HEK293T (cell line): ENCODE data around the gene APC2.
A peak's percentile ranks its signal among the peaks of the same experiment; 100 is the strongest.

Source experiments
- CTCF ChIA-PET: fragments of 350-600 bp; formaldehyde crosslinking; extraction: SDS; loops from one replicate; lab custom pipeline; 2021; ENCODE audit warnings: antibody characterized with exemption, inconsistent platforms; lab: Yijun Ruan, JAX
- POLR2A ChIA-PET: fragments of 350-600 bp; formaldehyde crosslinking; extraction: SDS; loops from one replicate; lab custom pipeline; 2020; ENCODE audit warnings: antibody characterized with exemption, inconsistent platforms; lab: Yijun Ruan, JAX
- DNase-seq: peaks from one replicate; pipeline ENCODE4 v3.0.0; 2012; ENCODE audit warnings: mixed read lengths; ENCODE audit errors: extremely low spot score
- ARNT ChIP-seq: fragments of 450-650 bp; IDR thresholded peaks from 2 replicates; pipeline ENCODE4 v1.6.1; 2017; ENCODE audit warnings: mild to moderate bottlenecking
- BHLHE40 ChIP-seq: fragments of 450-650 bp; IDR thresholded peaks from 2 replicates; pipeline ENCODE4 v1.6.1; 2016; ENCODE audit warnings: mild to moderate bottlenecking, moderate library complexity, borderline replicate concordance
- CTBP1 ChIP-seq: fragments of 450-650 bp; IDR thresholded peaks from 2 replicates; pipeline ENCODE4 v1.6.1; 2016; ENCODE audit warnings: borderline replicate concordance
- ELF4 ChIP-seq: fragments of 450-650 bp; IDR thresholded peaks from 2 replicates; pipeline ENCODE4 v1.6.1; 2017; ENCODE audit warnings: antibody characterized with exemption
- FOXA1 ChIP-seq: fragments of 450-650 bp; IDR thresholded peaks from 2 replicates; pipeline ENCODE4 v1.6.1; 2016; ENCODE audit warnings: mild to moderate bottlenecking
- FOXK2 ChIP-seq: fragments of 450-650 bp; IDR thresholded peaks from 2 replicates; pipeline ENCODE4 v1.6.1; 2016; ENCODE audit warnings: mild to moderate bottlenecking
- FOXM1 ChIP-seq: fragments of 450-650 bp; IDR thresholded peaks from 2 replicates; pipeline ENCODE4 v1.6.1; 2017; ENCODE audit warnings: mild to moderate bottlenecking, borderline replicate concordance
- HDGF ChIP-seq: fragments of 450-650 bp; IDR thresholded peaks from 2 replicates; pipeline ENCODE4 v1.6.1; 2017; ENCODE audit warnings: antibody characterized with exemption, borderline replicate concordance
- L3MBTL2 ChIP-seq: fragments of 450-650 bp; conservative IDR thresholded peaks from 2 replicates; pipeline ENCODE4 v1.6.1; 2016; ENCODE audit warnings: mild to moderate bottlenecking
- LEF1 ChIP-seq: fragments of 450-650 bp; IDR thresholded peaks from 2 replicates; pipeline ENCODE4 v1.6.1; 2017; ENCODE audit warnings: mild to moderate bottlenecking, borderline replicate concordance
- NFRKB ChIP-seq: fragments of 450-650 bp; IDR thresholded peaks from 2 replicates; pipeline ENCODE4 v1.6.1; 2016; ENCODE audit warnings: mild to moderate bottlenecking, moderate library complexity
- PKNOX1 ChIP-seq: fragments of 450-650 bp; IDR thresholded peaks from 2 replicates; pipeline ENCODE4 v1.6.1; 2016
- SP1 ChIP-seq: fragments of 450-650 bp; IDR thresholded peaks from 2 replicates; pipeline ENCODE4 v1.6.1; 2017
- SUZ12 ChIP-seq: fragments of 450-650 bp; IDR thresholded peaks from 2 replicates; pipeline ENCODE4 v1.6.1; 2016; ENCODE audit warnings: mild to moderate bottlenecking
- TARDBP ChIP-seq: fragments of 450-650 bp; IDR thresholded peaks from 2 replicates; pipeline ENCODE4 v1.6.1; 2016
- ZNF384 ChIP-seq: fragments of 450-650 bp; IDR thresholded peaks from 2 replicates; pipeline ENCODE4 v1.6.1; 2016

APC2 gene

GRCh38 chr19:1433119-1434039 lies 16.5 kb upstream of the APC2 start:
- CTCF ChIA-PET = no interaction called here
- no peak for DNase-seq
- TF ChIP-seq HDGF (no peak), L3MBTL2 (no peak), TARDBP (no peak), NFRKB (no peak), SUZ12 (no peak), FOXM1 (no peak), ZNF384 (no peak), BHLHE40 (no peak), PKNOX1 (no peak), FOXA1 (no peak), ARNT (no peak)
- POLR2A ChIA-PET = no interaction called here

GRCh38 chr19:1434040-1434366 lies 15.9 kb upstream of the APC2 start:
- CTCF ChIA-PET = no interaction called here
- POLR2A ChIA-PET = no interaction called here
- no peak for TF ChIP-seq PKNOX1
- TF ChIP-seq FOXM1 = no peak
- TF ChIP-seq SUZ12 = no peak
- TF ChIP-seq NFRKB = no peak
- no peak for TF ChIP-seq L3MBTL2
- TF ChIP-seq LEF1 = no peak
- TF ChIP-seq ELF4 = no peak
- no peak for TF ChIP-seq BHLHE40
- no peak for TF ChIP-seq SP1
- no peak for TF ChIP-seq FOXA1
- no peak for TF ChIP-seq HDGF
- no peak for TF ChIP-seq FOXK2
- no peak for TF ChIP-seq CTBP1
- no peak for TF ChIP-seq TARDBP
- no peak for TF ChIP-seq ARNT
- no peak for TF ChIP-seq ZNF384
- DNase-seq = no peak

GRCh38 chr19:1434577-1435060 lies 15.3 kb upstream of the APC2 start:
- TF ChIP-seq FOXK2 = no peak
- TF ChIP-seq FOXA1 = no peak
- no peak for TF ChIP-seq TARDBP
- TF ChIP-seq BHLHE40 = no peak
- no peak for TF ChIP-seq HDGF
- TF ChIP-seq L3MBTL2 = no peak
- TF ChIP-seq ZNF384 = no peak
- TF ChIP-seq ARNT = no peak
- no peak for TF ChIP-seq PKNOX1
- TF ChIP-seq NFRKB = no peak
- TF ChIP-seq CTBP1 = no peak
- DNase-seq = no peak
- ChIA-PET POLR2A (no interaction called here), CTCF (no interaction called here)

GRCh38 chr19:1435378-1435989 lies 14.4 kb upstream of the APC2 start:
- CTCF ChIA-PET = no interaction called here
- DNase-seq = no peak
- TF ChIP-seq CTBP1 (no peak), ELF4 (no peak), FOXM1 (no peak), FOXA1 (no peak), PKNOX1 (no peak), BHLHE40 (no peak), FOXK2 (no peak), SUZ12 (no peak), ZNF384 (no peak), LEF1 (no peak)
- POLR2A ChIA-PET = no interaction called here

- TF ChIP-seq ZNF384 (peak; percentile 34; the same call in 1 of the 2 replicates), CTBP1 (no peak)
- ChIA-PET CTCF (interaction anchor here (0.7 kb wide), 1 partner anchor 10 kb away, joined by 3 read pairs; no protein-coding TSS in a partner anchor), POLR2A (no interaction called here)
- DNase-seq = no peak
Measured at GRCh38 chr19:1437609-1438008, 12.3 kb upstream of the APC2 start.
